Esophagus muscularis mucosa (tissue), 3 donors: ENCODE data around the gene BMPR1A.

Experiments used
- CTCF ChIP-seq, 3 experiments: fragments of 200-600 bp in 2 of 3; fragments of 450-650 bp in 1 of 3; sonication (generic) in 2 of 3; IDR thresholded peaks; one replicate each; pipeline ENCODE4 v1.5.1; 2017 to 2019; ENCODE audit warnings: antibody characterized with exemption in 3 of 3, mild to moderate bottlenecking in 2 of 3, moderate library complexity in 1 of 3
- POLR2A ChIP-seq: fragments of 450-650 bp; IDR thresholded peaks from one replicate; pipeline ENCODE4 v1.6.1; 2017; ENCODE audit warnings: antibody characterized with exemption, moderate library complexity, mild to moderate bottlenecking, low read depth
- POLR2AphosphoS5 ChIP-seq, 2 donors: sonication (generic); formaldehyde crosslinking; IDR thresholded peaks; one replicate each; pipeline ENCODE4 v1.6.1; 2017; ENCODE audit warnings: antibody characterized with exemption in 2 of 2

GRCh38 chr10:86828145-86828544 lies 71.7 kb downstream of the BMPR1A start:
- no peak for TF ChIP-seq CTCF (IDR thresholded peaks at IDR 0.05)
- no peak for TF ChIP-seq POLR2AphosphoS5 (IDR thresholded peaks at IDR 0.05)
- TF ChIP-seq POLR2A, result no peak
